GM19025 (cell line): ENCODE data around the gene MCOLN1.
"Not testable (repeated sequence)": the region's sequence is repeated elsewhere in the genome, so short reads cannot be mapped to it uniquely, and the experiment has no call there.

ENCODE experiments used
- ATAC-seq: cut with Tn5 transposase; IDR thresholded peaks from one replicate; pipeline ENCODE4 v1.9.1; 2021; ENCODE audit warnings: mild to moderate bottlenecking, low read depth, moderate library complexity; ENCODE audit not compliant: unreplicated experiment

Gene MCOLN1

DNA sequence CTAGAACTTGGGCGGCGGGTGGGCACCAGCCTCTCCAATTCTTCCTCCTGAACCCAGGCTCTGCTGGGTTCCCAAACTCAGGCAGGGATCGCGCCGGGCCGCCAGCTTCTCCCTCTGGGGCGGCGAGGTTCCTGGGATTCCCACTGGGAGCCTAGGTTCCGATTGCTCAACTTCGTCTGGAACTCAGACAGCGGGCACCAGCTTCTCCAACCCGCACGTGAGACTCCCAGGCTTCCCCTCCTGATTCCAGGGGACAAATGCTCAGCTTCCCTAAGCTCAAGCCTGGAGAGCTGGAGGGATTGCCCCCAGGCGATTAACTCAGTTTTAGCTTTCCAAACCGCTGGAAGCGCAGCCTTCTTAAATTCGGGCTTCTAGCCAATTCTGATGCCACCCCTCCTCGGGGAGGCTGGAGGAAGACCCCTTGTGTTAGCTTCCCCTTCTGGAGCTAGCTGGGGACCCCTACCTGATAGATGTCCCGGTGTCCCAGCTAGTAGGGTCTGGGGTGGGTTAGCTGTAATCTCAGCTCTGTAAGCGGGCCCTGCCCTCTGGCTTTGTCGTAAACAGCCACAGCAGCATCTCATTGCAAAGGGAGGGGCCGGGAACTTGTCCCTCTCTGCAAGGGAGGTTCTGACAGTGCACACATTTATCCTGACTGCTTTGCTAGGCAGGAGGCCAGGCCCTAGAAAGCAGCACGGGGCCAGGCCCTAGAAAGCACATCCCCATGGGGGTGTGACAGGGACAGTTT, 671 bp downstream of the MCOLN1 start:
- no peak for ATAC-seq

DNA sequence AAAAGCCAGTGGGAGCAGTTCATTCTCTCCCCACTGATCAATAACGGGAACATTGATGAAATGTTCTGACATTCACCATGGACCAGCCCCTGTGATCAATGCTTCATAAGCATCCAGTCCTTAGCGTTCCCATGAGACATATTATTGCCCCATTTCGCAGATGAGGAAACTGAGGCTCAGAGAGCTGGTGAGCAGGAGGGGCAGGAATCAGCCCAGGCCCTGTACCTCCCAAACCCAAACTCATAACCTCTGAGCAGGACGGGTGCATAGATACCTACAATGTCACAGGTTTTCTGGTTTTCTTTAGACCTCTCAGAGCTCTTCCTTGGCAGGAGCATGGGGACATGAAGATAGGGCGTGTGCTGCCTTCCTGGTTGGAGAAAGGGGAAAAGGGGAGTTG, 2.1 kb downstream of the MCOLN1 start:
- ATAC-seq: no peak

DNA sequence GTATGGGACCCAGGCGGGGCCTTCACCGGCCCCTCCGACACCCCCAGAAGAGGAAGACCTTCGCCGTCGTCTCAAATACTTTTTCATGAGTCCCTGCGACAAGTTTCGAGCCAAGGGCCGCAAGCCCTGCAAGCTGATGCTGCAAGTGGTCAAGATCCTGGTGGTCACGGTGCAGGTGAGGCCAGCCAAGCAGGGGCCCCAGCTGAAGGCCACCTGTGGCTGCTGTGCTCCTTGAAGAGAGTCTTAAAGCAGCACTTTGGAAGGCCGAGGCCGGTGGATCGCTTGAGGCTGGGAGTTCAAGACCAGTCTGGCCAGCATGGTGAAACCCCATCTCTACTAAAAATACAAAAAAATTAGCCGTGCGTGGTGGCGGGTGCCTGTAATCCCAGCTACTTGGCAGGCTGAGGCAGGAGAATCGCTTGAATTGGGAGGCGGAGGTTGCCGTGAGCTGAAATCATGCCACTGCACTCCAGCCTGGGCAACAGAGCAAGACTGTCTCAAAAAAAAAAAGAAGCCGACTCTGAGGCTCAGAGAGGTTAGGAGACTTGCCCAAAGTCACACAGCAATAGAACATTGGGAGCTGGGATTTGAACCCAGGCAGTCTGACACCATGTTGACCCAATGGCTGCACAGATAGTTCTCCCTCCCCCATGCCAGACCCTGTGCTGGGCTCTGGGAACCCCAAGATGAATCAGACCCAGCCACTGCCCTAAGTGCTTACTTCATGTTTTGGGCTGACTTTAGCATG, 2.7 kb downstream of the MCOLN1 start:
- ATAC-seq: no peak

DNA sequence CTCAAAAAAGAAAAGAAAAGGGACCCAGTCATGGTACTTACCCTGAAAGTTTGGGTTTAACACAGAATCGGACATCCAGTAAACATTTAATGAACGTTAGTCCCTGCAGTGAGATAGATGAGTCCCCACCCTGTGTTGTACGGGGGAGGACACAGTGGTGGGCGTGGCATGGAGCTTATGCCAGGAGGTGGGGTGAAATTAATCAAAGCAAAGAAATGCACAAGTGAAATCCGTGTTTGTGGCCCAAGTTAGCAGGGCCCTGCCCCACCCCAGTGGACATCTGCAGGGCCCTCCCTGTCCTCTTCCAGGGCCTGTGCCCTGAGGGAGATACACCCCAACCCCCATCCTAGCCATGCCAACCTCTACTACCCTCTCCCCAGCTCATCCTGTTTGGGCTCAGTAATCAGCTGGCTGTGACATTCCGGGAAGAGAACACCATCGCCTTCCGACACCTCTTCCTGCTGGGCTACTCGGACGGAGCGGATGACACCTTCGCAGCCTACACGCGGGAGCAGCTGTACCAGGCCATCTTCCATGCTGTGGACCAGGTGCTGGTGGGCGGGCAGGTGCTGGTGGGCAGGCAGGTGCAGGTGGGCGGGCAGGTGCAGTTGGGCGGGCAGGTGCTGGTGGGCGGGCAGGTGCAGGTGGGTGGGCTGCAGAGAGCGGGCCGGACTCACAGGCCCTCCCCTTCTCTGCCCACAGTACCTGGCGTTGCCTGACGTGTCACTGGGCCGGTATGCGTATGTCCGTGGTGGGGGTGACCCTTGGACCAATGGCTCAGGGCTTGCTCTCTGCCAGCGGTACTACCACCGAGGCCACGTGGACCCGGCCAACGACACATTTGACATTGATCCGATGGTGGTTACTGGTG, 3.9 kb downstream of the MCOLN1 start:
- ATAC-seq: no peak

DNA sequence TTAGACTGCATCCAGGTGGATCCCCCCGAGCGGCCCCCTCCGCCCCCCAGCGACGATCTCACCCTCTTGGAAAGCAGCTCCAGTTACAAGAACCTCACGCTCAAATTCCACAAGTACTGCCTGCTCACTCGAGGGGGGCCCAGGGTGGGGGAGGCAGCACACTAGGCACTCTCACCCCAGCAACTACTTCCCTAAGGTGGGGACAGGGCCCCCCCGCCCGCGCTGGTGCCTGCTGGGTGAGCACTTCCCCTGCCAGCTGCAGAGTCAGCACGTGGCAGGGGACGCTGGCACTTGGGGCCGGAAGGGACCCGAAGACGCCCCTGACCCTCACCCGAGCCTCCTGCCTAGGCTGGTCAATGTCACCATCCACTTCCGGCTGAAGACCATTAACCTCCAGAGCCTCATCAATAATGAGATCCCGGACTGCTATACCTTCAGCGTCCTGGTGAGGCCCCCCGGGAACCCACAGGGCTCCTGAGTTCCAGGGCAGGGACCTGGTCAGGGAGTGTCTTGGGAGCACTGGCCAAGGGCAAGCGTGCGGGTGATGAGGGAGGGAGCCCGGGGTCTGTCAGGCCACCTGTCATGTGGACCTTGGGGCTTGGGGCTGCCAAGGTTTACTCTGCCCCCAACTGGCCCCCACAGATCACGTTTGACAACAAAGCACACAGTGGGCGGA, 5.2 kb downstream of the MCOLN1 start:
- ATAC-seq: no peak

DNA sequence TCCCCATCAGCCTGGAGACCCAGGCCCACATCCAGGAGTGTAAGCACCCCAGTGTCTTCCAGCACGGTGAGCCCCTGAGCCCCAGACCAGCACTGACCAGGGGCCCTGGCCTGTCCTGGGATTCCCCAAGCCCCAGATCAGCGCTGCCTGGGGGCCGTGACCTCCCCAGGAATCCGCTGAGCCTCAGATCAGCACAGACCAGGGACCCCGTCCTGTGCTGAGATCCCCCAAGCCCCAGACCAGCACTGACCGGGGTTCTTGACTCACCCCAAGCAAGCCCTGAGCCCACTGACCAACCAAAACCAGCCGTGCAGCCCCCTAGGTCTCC, 5.7 kb downstream of the MCOLN1 start:
- no peak for ATAC-seq

DNA sequence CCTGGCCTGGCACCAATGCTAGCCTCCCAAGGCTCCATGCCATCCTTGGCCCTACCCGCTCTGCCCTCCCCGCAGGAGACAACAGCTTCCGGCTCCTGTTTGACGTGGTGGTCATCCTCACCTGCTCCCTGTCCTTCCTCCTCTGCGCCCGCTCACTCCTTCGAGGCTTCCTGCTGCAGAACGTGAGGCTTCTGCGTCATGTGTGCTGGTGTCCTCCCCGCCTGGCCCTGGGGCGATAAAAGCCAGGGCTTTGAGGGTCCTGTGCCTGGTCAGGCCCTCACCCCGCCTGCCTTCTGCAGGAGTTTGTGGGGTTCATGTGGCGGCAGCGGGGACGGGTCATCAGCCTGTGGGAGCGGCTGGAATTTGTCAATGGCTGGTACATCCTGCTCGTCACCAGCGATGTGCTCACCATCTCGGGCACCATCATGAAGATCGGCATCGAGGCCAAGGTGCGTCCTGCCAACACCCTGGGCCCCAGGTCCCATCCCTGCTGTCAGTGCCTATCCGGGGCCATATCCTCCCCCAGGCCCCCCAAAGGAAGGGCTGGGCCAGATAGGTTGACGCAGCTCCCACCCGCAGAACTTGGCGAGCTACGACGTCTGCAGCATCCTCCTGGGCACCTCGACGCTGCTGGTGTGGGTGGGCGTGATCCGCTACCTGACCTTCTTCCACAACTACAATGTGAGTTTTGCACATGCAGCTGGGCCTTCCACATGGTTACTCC, 6.3 kb downstream of the MCOLN1 start:
- ATAC-seq: no peak

DNA sequence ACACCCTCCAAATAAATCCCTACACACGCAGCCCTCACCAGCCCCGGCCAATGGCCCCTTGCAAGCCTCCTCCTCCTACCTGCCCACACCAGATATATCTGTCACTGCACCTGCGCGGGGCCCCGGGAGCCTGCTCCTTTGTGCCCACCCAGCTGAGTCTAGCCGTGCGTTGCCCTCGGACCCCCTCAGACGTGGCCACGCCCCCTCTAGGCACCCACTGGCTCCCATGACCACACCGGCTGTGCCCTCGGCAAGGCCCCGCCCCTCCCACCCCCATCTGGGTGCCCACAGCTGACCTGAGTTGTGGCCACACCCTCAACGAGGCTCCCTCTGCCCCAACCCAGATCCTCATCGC, 6.8 kb downstream of the MCOLN1 start:
- no peak for ATAC-seq

DNA sequence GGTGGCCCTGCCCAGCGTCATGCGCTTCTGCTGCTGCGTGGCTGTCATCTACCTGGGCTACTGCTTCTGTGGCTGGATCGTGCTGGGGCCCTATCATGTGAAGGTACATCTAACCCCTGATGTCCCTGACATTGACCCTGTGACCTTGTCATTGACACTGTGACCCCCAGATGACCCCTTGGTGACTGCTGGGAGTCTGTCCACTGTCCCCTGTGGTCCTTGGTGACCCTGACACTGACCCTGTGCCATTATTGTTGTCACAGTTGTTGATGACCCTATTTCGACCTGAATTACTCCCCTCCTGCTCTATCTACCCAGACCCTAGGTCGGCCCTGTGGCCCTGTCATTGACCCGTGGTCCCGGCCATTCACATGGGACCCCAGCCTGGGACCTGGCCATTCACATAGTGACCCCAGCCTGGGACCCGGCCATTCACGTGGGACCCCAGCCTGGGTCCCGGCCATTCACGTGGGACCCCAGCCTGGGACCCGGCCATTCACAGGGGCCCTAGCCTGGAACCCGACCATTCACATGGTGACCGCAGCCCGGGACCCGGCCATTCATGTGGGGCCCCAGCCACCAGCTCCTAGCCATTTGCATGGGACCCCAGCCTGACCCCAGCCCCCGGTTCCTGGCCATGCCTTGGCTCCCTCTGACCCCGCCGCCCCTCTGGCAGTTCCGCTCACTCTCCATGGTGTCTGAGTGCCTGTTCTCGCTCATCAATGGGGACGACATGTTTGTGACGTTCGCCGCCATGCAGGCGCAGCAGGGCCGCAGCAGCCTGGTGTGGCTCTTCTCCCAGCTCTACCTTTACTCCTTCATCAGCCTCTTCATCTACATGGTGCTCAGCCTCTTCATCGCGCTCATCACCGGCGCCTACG, 7.4 kb downstream of the MCOLN1 start:
- ATAC-seq: no peak

DNA sequence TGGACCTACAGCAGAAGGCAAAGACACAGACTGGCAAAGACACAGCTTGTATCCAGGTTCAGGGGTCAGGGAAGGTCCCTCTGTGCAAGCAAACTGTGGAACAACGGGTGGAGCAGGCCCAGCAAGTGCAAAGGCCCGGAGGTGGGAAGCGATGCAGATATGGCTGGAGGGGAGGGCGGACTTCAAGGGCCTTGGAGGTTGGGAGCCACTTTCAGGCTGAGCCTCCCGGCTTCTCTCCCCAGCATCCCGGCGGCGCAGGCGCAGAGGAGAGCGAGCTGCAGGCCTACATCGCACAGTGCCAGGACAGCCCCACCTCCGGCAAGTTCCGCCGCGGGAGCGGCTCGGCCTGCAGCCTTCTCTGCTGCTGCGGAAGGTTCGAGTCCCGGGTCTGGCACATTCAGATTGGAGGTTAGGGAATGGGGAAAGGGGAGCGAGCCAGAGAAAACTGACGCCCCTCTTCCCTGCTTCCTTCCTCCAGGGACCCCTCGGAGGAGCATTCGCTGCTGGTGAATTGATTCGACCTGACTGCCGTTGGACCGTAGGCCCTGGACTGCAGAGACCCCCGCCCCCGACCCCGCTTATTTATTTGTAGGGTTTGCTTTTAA, 11.0 kb downstream of the MCOLN1 start:
- no peak for ATAC-seq

DNA sequence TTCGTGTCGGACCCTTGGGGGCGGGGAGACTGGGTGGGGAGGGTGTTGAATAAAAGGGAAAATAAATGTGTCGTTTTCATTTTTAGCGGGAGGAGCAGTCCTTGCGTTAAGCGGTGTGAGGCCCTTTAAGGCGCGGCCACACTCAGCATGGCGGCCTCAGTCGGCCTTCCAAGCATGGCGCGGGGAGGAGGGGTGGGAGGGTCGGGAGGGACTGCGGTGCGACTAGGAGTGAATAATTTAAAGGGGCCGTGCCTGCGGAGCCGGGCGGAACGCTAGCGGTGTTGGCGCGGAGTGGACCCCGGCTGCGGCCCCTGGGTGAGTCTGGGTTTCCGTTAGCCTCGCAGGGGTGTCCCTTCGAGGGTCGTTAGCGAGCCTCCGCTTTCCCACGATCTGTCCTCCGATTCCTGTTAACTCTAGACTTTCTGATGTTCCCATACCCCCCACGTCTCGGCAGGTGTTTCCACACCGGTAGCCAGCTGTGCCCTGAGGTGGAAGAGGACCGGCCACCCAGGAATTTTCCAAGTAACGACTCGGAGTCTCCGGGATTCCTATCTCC, 11.6 kb downstream of the MCOLN1 start:
- no peak for ATAC-seq

DNA sequence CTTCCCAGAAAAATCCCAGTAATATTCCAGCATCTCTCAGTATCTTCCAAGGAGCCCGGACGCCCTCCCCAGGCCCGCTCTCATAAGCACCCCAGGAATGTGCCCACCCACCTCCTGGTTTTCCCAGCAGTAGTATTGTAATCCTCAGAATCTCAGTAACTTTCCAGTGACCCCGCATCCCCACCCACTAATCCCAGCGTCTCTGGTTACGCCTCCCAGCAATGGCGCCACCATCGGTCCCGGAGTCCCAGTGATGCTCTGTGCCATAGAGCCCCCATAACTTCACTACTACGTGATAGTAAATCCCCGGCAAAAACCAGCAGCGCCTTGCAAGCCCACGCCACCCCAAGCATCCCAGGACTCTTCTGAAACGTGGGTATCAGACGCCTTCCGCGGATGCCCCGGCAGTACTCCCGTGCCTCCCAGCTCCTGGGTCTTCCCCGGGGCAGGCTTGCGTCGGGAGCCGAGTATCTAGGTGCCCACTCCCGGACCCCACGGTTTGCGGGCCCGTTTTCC, 12.2 kb downstream of the MCOLN1 start:
- no peak for ATAC-seq

DNA sequence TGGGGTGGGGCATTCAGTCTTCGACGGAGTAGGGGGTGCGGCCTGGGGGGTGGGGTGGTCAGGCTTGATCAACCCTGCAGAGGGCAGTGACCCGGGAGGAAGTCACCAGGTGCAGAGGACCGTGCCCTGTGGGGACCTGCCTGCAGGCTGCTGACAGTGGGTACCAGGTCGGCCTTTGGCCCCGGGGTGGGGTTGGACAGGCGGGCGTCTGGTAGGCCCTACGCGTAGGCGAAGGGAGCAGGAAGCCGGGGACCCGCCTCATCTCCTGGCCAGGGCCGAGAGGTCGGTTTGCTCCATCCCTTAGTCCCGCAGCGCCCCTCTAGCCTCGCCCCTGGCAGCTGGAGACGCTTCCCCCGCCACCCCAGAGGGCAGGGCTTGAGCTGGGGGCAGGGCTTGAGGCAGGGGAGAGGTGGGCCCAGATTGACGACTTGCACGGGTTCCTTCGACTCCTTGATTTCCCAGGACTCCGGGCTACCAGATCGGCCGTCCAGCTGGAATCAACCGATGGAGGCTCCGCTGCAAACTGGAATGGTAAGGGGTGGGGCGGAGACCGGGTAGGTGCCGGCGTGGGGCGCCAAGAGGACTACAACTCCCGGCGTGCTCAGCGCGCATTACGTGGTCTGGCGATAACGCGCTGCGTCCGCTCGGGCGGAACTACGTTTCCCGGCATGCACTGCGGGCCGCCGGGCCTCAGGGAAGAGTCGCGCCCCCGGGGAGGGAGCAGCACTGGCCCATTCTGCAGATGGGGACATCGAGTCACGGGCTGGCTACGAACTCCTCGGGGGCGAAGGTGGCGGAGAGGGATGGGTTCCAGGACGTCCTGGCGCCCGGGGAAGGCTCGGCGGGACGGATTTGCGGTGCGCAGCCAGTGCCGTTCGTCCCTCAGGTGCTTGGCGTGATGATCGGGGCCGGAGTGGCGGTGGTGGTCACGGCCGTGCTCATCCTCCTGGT, 12.9 kb downstream of the MCOLN1 start, which contains the start of gene PNPLA6:
Gene PNPLA6, plus strand, starts transcription at position 671 of the 951 bp plus-strand sequence. Its CDS starts 72 bp downstream, at position 743.
- ATAC-seq: peak; percentile 65

DNA sequence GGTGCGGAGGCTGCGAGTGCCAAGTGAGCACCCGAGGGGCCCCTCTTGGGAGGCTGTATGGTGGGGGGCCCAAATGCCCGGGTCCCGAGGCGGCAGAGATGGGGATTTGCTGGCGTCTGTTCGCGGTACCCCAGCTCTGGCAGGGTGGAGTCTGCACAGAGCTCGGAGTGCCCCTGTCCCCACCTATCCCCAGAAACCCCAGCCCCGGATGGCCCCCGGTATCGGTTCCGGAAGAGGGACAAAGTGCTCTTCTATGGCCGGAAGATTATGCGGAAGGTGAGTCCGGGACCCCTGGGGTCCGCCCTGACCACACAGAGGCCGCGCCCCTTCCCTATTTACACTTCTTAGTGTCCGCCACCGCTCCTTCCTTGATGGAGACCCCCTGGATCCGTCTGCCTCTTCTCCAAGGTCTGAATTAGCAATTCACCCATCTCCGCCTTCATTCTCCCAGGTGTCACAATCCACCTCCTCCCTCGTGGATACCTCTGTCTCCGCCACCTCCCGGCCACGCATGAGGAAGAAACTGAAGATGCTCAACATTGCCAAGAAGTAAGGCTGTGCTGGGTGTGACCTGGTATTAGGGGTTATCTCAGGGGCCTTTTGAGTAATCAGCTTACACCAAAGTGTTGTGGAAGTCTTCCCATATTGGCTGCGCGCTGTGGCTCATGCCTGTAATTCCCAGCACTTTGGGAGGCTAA, 13.7 kb downstream of the MCOLN1 start:
- ATAC-seq: no peak

DNA sequence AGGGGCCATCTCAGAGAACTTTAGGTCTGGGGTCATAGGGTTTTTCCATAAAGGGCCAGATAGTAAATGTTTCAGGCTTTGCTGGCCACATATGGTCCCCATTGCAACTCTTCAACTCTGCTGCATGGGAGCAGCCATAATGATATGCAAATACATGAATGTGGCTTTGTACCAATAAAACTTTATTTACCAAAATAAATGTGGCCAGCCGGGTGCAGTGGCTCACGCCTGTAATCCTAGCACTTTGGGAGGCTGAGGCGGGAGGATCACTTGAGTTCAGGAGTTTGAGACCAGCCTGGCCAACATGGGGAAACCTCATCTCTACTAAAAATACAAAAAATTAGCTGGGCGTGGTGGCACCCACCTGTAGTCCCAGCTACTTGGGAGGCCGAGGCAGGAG, 16.6 kb downstream of the MCOLN1 start:
- ATAC-seq: not testable (repeated sequence)

DNA sequence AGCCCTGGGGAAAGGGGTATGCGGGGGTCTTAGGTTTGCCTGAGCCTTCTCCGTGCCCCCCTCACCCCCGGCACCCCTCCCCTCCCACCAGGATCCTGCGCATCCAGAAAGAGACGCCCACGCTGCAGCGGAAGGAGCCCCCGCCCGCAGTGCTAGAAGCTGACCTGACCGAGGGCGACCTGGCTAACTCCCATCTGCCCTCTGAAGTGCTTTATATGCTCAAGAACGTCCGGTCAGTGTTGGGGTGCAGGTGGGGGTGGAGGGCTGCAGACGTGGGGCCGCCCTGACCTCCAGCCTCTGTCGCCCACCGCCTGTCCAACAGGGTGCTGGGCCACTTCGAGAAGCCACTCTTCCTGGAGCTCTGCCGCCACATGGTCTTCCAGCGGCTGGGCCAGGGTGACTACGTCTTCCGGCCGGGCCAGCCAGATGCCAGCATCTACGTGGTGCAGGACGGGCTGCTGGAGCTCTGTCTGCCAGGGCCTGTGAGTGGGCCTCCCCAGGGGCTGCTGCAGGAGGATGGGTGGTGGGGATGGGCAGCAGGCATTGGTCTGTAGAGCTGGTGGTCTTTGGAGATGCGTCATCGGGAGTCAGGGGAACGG, 17.5 kb downstream of the MCOLN1 start:
- no peak for ATAC-seq
